ENCODE measurements around the gene GPX4.

Gene GPX4

DNA sequence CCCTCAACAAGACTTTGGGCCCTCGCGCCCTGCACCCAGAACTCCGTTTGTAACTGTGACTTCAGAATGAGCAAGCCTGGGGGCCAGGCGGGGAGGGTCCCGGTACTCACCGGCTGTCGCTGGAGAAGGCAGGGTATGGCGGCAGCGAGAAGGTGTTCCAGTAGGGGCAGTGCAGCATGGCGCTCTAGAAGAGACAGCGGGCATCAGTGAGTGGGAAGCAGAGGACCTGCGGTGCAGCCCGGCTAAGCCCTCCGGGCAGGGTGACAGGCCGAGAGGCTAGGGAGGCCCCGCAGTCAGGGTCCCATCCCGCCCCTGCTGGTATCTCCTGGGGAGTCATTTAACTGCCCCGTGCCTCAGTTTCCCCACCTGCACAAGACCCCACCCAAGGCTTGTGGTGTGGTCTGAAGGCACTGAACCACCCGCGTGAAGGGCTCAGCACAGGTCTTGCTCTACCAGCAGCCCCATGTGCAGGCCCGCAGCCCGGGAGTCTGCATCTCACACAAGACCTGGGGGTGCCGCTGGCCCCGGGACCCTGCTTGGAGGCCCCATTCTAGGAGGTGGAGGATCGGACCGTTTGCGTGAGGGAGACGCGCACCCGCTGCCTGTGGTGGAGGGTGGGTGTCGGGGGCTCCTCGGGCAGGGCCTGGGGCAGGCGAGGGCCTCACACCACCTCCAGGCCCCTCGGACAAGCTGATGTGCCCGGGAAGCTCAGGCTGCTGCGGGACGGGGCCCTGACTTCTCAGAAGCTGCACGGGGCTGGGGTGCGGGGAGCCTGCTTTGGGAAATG is 45.7 kb downstream of the GPX4 start:
- no peak for DNase-seq (ENCODE audit: low read depth)

DNA sequence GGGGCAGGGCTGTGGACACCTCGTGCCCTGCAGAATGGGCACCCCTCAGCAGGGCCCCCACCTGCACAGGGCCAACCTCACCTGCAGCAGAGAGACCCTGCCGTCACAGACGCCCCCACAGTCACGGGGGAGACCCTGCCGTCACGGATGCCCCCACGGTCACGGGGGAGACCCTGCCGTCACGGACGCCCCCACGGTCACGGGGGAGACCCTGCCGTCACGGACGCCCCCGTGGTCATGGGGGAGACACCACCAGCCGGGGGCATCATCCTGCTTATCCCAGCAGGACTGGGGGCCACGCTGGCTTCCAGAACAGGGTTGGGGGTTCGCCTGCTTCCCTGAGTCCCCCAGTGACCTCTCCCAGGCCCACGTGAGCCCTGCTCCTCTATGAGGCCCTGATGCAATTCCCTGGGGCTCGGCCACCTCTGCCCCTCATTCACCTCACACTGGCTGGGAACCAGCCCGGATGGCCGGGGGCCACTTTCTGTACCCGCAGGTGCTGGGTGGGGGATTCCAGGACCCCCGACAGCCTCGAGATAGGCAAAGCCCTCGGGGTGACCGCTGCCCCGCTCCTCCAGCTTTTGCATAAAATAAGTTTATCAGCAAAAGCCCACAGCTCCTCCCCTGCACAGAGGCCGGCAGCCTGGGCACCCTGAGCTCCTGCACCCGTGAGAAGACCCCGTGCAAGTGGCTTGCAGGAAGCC is 46.7 kb downstream of the GPX4 start:
- DNase-seq (ENCODE audit: low read depth), result no peak

DNA sequence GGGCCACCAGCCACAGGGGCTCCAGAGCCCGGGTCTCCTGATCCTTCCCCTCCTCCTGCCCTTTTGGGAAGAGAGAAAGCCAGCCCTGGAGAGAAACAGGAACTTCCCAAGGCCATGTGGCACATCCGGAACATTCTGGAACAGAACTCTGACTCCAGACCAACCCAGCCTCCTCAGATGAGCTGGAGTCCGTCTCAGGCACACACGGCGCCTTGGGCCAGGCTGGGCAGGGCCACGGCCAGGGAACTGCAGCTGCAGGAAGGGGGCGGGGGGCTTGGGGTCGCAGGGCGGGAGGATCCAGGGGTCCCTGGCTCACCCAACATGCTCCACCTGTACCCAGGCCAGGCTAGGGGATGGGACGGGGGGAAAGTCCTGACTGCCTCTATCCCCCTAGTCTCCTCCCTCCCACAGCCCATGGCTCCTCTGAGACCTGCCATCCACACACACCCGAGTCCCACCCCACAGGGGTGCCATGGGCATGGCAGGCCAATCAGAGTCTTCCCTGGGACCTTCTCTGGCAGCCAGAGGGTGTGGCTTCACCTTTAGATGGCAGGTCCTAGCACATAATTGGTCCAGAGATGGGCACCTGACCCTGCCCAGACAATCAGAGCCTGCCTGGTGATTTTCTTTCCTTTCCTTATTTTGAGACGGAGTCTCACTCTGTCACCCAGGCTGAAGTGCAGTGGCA is 47.4 kb downstream of the GPX4 start:
- no peak for DNase-seq (ENCODE audit: low read depth)

DNA sequence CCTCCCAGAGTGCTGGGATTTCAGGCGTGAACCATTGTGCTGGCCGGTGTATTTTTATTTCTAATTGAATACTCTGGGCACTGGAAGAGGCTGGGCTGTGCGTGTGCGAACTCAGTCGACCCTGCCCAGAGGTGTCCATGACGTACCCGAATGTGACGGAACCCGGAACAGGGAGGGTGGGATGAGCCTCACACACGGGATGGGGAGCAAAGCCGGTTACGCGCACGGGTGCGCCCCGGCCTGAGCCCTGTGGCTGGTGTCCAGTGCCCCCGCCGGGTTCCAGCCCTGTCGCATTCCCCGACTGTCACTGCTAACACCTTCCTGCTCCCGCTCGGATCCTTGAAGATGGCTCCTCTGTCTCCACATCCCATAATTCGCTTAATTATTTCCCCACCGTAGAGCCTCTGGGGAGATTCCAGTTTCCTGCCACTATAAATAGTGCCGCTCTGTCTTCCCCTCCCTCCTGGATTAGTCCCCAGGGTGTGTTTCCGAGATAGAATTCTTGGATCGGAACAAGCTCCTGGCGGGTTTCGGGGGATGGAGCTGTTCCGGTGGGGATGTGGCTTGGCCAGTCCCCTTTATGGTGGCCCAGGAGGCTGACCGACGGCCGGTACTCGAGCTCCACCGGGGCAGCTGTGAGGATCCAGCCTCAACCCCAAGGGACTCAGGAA is 48.3 kb downstream of the GPX4 start:
- DNase-seq (ENCODE audit: low read depth), result no peak

DNA sequence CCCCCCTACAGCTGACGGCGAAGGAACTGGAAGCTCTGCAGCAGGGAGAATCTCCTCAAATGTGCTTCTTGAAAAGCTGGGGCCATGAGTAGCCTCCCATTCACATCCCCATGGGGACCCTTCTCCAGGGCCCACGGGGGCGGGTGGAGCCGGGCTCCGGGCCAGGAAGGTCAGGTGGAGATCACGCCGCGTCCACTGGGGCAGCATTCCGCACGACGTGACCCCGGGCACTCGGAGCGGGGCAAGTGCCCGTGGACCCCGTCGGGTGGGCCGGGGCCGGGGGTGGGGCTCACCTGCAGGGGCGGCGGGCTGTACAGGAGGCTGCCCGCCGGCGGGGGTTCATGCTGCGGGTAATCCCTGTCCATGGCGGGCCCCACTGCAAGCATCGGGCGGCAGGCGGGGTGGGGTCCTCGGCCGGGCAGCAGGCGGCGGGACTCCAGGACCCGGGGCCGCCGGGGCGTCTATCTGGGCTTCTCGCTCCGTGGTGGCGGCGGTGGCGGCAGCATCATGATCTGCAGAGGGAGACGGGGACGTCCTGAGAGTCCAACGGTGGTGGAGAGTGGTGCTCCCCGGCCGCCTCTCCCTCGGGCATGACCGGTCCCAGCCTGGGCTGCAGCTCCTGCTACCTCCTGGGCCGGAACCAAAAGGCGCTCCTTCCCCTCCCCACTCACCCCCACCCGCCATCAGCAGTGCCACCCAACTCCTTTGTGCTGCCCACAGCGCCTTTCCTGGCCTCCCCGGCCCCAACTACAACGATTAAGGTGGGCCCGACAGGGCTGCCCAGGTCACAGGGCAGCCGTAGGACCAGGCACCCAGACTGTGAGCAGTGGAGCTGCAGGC is 50.3 kb downstream of the GPX4 start:
- no peak for DNase-seq (ENCODE audit: low read depth)

DNA sequence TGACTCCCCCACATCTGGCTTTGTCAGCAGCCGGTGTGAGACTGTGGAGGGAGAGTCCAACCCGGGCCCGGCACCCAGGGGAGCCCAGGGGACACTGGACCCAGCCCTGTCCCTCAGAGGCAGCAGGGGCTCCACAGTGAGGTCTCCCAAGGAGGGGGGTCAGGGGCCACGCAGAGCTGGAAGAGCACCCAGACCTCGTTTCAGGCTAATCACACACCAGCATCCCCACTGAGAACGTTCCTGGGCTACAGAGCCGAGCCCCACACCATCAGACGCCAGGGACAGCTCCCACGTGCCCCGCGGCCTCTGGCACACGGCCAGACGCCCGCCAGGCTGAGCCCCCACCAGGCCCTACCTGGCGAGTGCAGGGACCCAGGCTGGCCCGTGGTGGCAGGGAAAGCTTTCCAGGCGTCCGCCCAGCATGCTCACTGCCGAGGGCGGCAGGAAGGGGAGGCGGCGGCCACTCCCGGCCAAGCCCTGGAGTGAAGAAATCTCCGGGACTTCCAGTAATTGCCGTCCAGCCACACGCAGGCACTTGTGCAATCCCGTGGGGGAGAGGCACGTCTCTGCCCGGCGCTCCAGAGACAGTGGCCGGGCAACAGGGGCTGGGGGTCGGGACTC is 51.0 kb downstream of the GPX4 start:
- DNase-seq (ENCODE audit: low read depth), result peak; percentile 46

DNA sequence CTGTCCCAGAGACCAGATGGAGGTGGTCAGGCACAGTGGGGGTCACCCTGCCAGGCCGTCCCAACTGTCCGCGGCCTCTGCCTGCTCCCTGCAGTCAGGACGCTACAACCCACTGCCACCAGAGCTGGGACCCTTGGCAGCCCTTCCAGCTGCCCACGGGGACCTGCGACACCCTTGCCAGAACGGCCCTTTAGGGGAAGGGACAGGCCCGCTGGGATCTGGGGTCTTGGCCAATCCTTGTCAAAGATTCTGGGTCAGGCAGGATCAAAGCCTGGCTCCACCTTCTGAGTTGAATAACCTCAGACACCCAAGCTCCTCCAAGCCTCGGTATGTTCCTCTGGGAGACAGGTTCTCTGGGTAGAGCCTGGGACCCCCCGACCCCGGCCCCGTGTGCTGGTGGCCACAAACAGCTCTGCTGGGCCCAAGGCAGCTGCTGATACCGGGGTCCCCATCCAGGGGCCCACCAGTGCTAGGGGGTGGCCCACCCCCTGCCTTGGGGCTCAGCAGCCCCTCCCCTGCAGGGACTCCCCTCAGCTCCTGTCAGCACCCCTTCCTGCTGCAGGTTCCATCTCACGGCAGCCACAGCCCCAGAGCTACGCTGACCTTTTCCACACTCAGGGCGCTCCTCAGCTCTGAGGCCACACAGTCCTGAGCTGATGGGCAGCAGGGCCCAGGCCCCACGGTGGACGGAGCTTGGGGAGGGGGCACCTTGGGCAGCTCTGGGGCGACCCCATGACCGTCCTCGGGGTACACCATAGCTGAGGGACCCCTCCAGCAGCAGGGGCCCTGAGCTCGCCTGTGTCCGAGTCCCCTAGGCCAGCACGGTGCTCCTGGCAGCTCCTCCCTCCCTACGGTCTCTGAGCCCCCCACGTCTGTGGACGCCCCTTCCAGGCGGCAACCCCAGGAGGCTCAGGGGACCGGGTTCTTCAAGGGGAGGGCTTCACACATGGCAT is 51.8 kb downstream of the GPX4 start:
- DNase-seq (ENCODE audit: low read depth), result no peak
